HCT116 (cell line): ENCODE results near the gene KLHDC7B.

Experiments
- EZH2 ChIP-seq: fragments of 200-600 bp; sonication (generic); IDR thresholded peaks from 2 replicates; pipeline ENCODE4 v1.6.1; 2017; ENCODE audit warnings: antibody characterized with exemption, mixed run types
- EZH2phosphoT487 ChIP-seq: fragments of 200-600 bp; IDR thresholded peaks from 2 replicates; pipeline ENCODE4 v1.6.1; 2018; ENCODE audit warnings: antibody characterized with exemption, borderline replicate concordance
- POLR2A ChIP-seq: IDR thresholded peaks from 2 replicates; pipeline ENCODE4 v1.7.0; 2011; ENCODE audit warnings: borderline replicate concordance; ENCODE audit not compliant: insufficient read depth, insufficient read length; ENCODE audit errors: extremely low read depth
- POLR2AphosphoS5 ChIP-seq: IDR thresholded peaks from 2 replicates; pipeline ENCODE4 v1.6.1; 2011; ENCODE audit warnings: mild to moderate bottlenecking, low read depth, low read length, moderate library complexity
- SP1 ChIP-seq: IDR thresholded peaks from 2 replicates; pipeline ENCODE4 v1.6.1; 2012; ENCODE audit warnings: low read depth
- TF ChIP-seq, protein P1 (sequence below), 3 experiments: fragments of 200-600 bp in 1 of 3; sonication (generic) in 1 of 3; IDR thresholded peaks in 2 of 3; conservative IDR thresholded peaks in 1 of 3; 2 replicates each; pipeline ENCODE4 v1.5.1; 2012 to 2017; ENCODE audit warnings: low read depth in 2 of 3, low read length in 2 of 3, antibody characterized with exemption in 1 of 3, borderline replicate concordance in 1 of 3, control low read depth in 1 of 3, mild to moderate bottlenecking in 1 of 3, mixed read lengths in 1 of 3, mixed run types in 1 of 3, moderate library complexity in 1 of 3; ENCODE audit not compliant: insufficient read depth in 1 of 3

DNA sequence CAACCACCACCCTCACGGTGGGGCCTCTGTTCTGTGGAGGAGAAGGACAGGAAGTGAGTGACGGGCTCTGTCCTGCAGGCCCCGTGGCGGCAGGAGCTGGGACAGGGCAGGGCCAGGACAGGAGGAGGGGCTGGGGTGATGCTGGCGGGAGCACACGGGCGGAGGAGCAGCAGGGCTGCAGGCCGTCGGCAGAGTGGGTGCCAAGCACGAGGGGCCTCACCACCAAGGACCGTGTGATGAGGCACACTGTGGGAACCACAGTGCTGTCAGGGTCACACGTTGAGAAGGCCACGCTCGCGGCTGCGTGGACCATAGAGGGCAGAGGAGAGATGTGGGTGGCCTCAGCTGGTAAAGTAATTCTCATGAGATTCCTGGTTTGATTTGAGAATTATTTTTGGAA is 28.8 kb upstream of the KLHDC7B start:
- no peak for TF ChIP-seq POLR2A
- TF ChIP-seq, protein P1, sequence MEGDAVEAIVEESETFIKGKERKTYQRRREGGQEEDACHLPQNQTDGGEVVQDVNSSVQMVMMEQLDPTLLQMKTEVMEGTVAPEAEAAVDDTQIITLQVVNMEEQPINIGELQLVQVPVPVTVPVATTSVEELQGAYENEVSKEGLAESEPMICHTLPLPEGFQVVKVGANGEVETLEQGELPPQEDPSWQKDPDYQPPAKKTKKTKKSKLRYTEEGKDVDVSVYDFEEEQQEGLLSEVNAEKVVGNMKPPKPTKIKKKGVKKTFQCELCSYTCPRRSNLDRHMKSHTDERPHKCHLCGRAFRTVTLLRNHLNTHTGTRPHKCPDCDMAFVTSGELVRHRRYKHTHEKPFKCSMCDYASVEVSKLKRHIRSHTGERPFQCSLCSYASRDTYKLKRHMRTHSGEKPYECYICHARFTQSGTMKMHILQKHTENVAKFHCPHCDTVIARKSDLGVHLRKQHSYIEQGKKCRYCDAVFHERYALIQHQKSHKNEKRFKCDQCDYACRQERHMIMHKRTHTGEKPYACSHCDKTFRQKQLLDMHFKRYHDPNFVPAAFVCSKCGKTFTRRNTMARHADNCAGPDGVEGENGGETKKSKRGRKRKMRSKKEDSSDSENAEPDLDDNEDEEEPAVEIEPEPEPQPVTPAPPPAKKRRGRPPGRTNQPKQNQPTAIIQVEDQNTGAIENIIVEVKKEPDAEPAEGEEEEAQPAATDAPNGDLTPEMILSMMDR (IDR thresholded peaks at IDR 0.05 in 2 of 3, conservative IDR thresholded peaks at IDR 0.05 in 1 of 3; ENCODE audit: borderline replicate concordance in 1 of 3, insufficient read depth in 1 of 3, low read depth in 2 of 3, low read length in 2 of 3), result no peak
- no peak for TF ChIP-seq EZH2
- no peak for TF ChIP-seq POLR2AphosphoS5
- no peak for TF ChIP-seq EZH2phosphoT487
- no peak for TF ChIP-seq SP1
